HCEC 1CT (cell line): ENCODE results near the gene S100G.

Experiments
- DNase-seq: peaks from one replicate; pipeline ENCODE4 v3.0.0-alpha.2; 2017

Gene S100G

GRCh38 chrX:16651391-16652024, 1.6 kb downstream of the S100G start:
- DNase-seq, result no peak

GRCh38 chrX:16653424-16653823, 3.5 kb downstream of the S100G start:
- DNase-seq, result peak; percentile 13

DNA sequence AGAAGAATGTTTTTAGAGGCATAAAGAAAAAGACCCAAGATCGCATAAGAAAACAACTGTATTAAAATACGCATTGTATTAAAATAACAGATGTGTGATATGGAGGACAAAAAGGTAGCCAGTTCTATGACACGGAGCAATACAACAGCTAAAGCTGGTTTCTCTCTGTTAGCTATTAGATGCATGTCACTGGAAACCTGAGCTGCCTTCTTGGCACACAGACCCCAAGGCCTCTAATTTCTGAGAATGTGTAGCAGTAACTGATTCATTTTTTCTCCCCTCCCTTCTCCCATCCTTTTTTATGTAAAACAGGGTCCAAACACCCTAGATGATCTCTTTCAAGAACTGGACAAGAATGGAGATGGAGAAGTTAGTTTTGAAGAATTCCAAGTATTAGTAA, 4.1 kb downstream of the S100G start:
- DNase-seq, result no peak

GRCh38 chrX:16658284-16658683, 8.3 kb downstream of the S100G start:
- peak; percentile 74 for DNase-seq

DNA sequence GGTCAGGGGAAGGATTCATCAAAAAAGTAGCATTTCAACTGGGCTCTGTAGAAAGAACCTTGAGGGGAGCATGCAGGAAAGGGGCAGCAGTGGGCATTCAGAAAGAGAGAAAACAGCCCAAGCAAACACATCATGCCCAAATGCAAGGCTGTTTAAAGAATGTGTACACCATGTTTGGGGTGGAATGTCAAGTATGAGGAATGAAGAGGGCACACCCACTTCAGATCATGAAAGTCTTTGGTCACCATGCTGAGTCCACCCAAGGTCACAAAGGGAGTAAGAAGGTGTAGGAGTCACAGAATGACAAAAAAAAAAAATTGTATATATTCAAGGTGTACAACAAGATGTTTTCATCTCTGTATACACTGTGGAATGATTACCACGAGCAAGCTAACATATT, 9.4 kb downstream of the S100G start:
- DNase-seq, result no peak

DNA sequence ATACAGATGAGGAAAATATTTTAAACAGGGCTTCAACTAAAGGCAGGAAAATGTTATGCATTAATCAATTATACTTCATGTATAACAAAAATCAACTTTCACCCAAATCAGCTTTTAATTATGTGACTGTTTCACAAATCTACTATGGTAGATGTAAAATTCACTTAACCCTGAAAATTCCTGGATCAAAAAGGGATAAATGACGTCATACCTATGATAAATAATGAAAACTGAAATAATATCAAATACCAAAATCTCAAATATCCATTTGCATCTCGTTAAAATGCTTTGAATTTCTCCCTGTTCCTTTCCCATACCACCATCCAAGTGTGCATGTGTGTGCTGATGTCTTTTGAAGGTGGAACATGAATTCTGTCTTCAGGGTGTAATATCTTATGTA, 11.5 kb downstream of the S100G start:
- no peak for DNase-seq

- DNase-seq, result no peak
These were observed 12.4 kb downstream of the S100G start for GRCh38 chrX:16662402-16662801.

DNA sequence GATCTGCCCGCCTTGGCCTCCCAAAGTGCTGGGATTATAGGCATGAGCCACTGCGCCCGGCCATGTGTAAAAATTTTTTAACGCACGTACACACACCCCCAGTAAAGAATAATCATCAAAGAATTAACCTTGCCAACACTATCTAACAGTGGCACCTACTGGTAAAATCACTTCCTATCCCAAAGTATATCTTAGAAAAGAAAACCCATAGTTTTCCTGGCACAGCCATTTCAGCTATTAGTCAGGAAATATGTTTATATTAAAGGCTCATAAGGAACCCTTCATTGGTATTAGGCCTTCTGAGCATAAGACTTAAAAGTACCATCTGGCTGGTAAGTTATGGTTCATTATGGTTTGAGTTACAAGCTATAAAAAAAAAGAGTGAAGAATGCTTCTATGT, 14.1 kb downstream of the S100G start:
- DNase-seq, result peak; percentile 54

- no peak for DNase-seq
These were observed 14.7 kb downstream of the S100G start for GRCh38 chrX:16664626-16665025.

GRCh38 chrX:16665089-16665488, 15.1 kb downstream of the S100G start:
- peak; percentile 64 for DNase-seq

- peak; percentile 14 for DNase-seq
These were observed 16.6 kb downstream of the S100G start for GRCh38 chrX:16666541-16666940.

DNA sequence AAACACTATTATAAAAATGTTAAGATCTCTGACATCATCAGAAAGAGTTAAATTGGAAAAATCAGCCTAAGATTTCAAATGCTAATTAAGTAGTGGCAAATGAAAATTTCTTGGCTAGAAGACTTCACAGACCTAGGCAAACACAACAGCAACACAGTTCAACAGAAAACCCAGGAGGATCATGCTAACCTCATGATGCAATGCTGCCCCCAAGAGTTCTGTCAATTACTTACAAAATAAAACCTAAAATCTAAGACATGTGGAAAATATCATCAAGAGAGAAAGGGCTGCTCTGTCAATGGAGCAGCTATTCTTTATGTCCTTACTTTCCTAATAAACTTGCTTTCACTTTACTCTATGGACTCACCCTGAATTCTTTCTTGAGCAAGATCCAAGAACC, 21.0 kb downstream of the S100G start:
- DNase-seq, result peak; percentile 31

DNA sequence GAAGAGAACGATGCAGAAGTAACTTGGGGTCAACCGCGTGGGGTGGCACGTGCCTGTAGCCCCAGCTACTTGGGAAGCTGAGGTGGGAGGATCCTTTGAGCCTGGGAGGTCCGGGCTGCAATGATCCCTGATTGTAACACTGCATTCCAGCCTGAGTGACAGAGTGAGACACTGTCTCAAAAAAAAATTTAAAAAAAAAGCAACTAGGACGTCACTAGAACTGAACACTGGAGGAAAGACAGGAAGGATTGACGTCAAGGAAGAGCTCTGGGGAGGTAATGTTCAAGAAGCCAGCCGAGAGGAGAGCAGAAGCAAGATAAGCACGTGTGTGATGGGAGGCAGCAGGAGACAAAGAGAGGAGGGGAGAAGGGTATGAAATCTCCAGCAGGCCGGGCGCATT, 28.7 kb downstream of the S100G start:
- DNase-seq, result no peak

DNA sequence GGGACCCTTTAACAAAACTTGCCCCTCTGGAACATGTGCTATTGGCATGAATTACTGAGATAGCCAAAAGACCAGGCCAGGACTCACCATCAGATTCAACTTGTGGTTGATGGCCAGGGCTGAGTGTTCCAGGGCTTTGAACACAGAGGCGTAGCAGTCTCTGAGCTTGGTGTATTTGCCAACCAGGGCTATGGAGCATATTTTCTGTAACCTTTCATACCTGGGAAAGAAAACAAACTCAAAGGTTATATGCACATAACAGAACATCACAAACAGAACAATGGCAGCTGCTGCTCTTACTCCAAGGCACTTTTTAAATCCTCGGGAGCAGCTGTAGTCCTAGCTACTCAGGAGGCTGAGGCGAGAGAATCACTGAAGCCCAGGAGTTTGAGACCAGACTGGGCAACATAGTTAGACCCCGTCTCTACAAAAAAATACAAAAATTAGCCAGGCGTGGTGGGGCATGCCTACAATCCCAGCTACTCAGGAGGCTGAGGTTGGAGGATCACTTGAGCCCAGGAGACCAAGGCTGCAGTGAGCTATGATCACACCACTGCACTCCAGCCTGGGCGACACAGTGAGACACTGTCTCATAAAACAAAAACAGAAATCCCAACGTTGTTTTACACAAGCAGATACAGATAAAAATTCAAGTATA, 33.2 kb downstream of the S100G start:
- DNase-seq, result no peak

- no peak for DNase-seq
These were observed 37.6 kb downstream of the S100G start for GRCh38 chrX:16687514-16687913.

GRCh38 chrX:16695079-16695676, 45.2 kb downstream of the S100G start:
- DNase-seq, result peak; percentile 8

GRCh38 chrX:16696956-16697355, 47.0 kb downstream of the S100G start:
- no peak for DNase-seq

DNA sequence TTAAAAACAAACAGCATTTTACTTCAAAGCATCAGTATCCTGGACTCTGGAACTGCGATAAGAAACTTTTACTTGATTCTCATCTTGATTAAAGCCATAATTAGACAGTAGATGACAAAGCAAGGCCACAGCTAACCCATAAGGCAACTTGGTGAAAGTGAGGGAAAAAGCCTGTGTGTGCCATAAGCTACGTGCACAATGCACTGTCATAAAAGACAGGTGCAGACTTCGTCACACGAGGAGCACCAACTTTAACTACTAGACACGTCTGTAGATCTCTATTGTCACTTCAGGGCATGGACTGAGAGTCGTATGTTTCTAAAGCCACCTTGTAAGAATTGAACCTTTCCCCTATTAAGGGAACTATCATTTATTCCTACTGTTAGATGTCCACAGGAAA, 49.4 kb downstream of the S100G start:
- no peak for DNase-seq

GRCh38 chrX:16700734-16701133, 50.8 kb downstream of the S100G start:
- DNase-seq, result no peak

GRCh38 chrX:16702700-16703599, 53.0 kb downstream of the S100G start:
- DNase-seq, result no peak
